GM18517 (cell line): ENCODE measurements around the gene CITED4.

Experiments
- ATAC-seq: cut with Tn5 transposase; IDR thresholded peaks from one replicate; pipeline ENCODE4 v1.9.1; 2021; ENCODE audit warnings: mild to moderate bottlenecking, moderate library complexity; ENCODE audit not compliant: unreplicated experiment

CITED4 gene

DNA sequence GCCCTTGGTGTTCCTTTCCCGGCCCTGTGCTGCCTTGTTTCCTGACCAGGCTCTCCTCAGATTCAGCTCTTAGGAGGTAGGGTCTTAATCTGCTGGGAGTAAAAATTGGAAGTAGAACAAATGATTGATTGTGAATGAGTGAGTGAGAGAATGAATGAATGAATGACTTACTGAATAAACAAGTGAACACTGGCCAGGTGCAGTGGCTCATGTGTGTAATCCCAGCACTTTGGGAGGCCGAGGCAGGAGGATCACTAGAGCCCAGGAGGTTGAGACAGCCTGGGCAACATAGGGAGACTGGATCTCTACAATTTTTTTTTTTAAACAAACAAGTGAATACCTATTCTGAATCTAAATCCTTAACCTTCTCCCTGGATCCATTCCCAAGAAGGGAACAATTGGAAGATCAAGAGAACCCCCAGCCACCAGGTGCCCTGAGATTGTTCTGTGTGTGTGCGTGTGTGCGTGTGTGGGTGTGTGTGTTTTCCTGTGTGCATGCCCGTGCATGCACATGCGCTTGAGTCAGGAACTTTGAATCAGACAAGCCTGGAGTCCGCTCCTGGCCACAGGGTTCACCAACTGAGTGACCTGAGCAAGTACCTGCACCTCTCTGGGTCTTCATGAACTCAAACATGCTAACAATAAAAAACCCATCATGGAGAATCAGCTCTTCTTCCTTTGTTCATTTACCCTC lies 24.3 kb upstream of the CITED4 start:
- ATAC-seq = no peak

- ATAC-seq = no peak
Measured at GRCh38 chr1:40884055-40884795, 22.1 kb upstream of the CITED4 start.

DNA sequence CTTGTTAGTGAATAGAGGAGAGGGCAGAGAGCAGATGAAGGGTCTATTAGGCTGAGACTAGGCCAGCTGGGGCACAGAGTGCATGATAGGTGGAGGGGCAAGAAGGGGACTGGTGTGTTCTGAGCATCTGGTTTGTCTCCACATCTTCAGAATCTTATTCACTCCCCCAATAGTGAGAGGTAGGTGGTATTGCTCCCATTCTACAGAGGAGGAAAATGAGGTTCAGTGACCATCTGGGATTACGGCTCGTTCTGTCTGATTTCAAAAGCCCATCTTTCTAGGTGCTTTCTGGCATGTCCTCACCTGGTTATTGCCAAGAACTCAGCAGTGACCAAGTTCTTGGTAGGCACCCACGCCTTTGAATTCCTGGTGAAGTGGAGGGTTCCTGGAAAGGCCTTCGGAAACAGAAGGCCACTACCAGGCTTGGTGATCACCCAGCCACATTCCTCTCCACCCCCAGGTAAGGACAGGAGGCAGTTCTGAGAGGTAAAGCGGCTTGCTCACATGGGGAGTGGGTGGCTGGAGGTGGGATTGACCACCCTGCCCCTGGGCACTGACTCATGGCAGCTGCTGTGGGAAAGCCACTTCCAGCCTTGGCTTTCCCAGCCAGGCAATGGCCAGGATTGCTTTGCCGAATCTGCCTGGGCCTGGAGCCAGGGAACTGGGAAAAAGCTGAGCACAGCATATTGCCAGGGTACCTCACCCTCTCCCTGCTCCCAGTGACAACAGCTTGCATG lies 18.8 kb upstream of the CITED4 start:
- no peak for ATAC-seq

GRCh38 chr1:40879482-40880175 lies 17.5 kb upstream of the CITED4 start:
- no peak for ATAC-seq

- no peak for ATAC-seq
Measured at GRCh38 chr1:40878906-40879305, 16.7 kb upstream of the CITED4 start.

- no peak for ATAC-seq
Measured at GRCh38 chr1:40877698-40878097, 15.5 kb upstream of the CITED4 start.

DNA sequence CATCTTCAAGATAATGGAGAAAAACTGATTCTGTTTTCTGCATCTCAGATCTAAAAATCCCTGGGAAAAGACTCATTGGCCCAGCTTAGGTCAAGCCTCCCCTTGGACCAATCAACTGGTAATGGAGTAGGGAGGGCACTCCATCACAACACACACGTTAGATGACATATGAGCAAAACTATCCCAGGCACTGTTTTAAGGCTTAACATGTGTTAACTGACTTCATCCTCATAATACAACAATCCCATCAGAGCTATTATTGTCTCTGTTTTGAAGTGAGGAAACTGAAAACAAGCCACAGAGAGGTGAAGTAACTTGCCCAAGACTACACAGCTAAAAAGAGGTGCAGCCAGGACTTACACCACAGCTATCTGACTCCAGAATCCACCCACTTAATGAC lies 14.7 kb upstream of the CITED4 start:
- ATAC-seq = no peak

- no peak for ATAC-seq
Measured at GRCh38 chr1:40876436-40876761, 14.2 kb upstream of the CITED4 start.

DNA sequence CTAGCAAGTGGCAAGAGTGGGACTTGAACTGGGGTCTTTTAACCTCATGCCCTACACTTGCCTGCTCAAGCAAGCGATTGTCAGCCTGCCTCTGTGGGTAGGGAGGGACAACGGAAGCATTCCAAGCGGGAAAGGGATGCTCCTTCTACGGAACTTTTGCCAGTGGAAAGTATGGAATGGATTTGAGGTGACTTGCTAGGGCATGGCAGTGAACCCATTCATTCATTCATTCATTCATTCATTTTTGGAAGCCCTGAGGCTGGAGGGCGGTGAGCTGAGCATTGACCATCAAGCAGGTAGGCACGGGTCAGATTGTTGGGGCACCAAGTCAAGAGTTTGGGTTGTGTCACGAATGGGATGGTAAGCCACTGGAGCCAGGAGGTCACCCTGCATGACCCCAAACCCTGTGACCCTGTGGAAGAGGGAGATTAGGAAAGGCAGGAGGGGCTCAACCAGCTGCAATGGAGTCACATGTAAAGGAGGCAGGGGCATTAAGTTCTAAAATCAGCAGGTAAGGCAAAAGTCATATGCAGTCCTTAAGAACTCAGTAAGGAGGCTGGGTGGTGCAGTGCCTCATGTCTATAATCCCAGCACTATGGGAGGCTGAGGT lies 11.8 kb upstream of the CITED4 start:
- no peak for ATAC-seq

DNA sequence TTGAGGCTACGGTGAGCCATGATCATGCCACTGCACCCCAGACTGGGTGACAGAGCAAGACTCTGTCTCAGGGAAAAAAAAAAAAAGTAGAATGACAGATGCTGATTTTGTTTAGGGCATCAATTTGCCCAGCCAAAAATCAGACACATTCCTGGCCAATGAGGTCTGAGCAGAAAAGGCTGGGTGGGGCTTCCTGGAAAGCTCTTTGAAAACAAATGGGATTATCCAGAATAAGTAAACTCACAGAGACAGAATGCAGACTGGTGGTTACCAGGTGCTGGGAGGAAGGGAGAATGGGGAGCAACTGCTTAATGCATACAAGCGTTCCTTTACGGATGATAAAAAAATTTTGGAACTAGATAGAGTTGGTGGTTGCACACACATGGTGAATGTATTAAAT lies 10.1 kb upstream of the CITED4 start:
- ATAC-seq = no peak

DNA sequence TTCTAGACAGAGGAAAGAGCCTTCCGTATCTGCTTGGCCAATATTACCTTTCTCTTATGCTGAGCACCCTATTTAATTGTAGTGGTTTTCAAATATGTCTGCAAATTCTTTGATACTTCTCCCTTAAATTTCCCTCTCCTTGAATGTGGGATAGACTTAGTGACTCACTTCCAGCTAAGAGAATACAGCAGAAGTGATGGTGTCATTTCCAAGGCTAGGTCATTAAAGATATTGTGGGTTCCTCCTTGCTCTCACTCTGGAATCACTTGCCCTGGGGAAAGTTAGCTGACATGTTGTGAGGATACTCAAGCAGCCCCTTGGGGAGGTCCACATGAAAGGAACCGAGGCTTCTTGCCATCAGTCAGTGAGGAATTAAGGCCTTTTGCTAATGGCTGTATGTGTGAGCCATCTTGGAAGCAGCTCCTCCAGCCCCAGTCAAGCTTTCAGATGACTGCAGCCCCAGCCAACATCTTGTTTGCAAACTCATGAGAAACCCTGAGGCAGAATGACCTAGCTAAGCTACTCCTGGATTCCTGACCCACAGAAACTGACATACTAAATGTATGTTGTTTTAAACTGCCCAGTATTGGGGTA lies 8.1 kb upstream of the CITED4 start:
- no peak for ATAC-seq

DNA sequence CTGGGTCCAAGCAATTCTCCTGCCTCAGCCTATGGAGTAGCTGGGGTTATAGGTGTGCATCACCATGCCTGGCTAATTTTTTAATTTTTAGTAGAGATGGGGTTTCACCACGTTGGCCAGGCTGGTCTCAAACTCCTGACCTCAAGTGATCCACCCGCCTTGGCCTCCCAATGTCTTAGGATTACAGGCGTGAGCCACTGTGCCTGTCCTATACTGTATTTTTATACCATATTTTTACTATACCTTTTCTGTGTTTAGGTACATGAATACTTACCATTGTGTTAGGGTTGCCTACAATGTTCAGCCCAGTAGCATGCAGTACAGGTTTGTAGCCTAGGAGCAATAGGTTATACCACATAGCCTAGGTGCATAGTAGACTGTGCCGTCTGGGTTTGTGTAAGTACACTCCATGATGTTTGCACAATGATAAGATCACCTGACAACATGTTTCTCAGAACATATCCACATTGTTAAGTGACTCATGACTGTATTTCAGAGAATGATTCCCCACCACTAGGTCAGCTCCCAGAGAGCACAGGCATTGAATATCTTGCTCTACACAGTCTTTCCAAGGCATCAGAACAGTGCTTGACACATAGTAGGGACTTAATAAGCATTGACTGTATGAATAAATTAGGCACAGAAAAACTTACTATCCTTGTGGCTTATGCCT lies 6.0 kb upstream of the CITED4 start:
- ATAC-seq = no peak

GRCh38 chr1:40861224-40862003 lies 749 bp downstream of the CITED4 start:
- ATAC-seq = peak; percentile 5

- no peak for ATAC-seq
Measured at GRCh38 chr1:40860706-40861223, 1.4 kb downstream of the CITED4 start.

GRCh38 chr1:40858856-40859416 lies 3.2 kb downstream of the CITED4 start:
- ATAC-seq = no peak

DNA sequence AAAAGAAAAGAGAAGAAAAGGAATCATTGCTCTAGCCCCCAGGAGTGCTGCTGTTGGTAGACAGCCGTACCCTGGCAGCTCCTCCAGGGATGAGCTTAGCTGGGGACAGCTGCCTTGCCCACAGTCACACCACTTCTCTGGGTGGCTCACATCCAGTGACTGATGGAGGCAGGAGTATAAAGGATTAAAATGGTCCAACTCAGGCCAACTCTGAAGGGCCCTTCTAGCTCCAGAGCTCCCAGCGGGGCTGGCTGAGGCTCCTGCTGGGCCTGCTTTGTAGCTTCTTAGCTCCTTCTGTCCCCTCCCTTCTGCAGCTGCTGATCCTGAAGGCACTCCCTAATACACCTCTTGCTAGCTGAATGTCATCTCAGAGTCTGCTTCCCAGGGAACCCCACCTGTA lies 4.4 kb downstream of the CITED4 start:
- ATAC-seq = no peak

- no peak for ATAC-seq
Measured at GRCh38 chr1:40856656-40857302, 5.4 kb downstream of the CITED4 start.

DNA sequence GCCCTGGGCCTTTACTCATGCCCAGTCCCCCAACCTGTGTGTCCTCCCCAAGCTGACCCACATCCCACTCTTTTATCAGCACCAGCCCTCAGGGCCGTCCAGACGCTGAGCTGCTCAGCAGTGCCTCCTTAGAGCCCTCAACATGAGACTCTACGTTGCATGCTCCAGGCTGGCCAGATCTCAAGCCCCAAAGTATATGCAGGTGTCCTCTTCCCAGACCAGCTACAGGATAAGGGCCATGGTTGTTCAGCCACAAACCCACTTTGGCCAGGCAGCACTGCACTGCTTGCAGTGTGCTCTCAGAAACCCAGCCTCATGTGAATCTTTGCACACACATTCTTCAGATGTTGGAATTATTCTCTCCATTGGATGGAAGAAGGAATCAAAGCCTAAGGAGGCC lies 6.0 kb downstream of the CITED4 start:
- ATAC-seq = no peak
